Measurements from ENCODE around the gene UST.

UST gene

DNA sequence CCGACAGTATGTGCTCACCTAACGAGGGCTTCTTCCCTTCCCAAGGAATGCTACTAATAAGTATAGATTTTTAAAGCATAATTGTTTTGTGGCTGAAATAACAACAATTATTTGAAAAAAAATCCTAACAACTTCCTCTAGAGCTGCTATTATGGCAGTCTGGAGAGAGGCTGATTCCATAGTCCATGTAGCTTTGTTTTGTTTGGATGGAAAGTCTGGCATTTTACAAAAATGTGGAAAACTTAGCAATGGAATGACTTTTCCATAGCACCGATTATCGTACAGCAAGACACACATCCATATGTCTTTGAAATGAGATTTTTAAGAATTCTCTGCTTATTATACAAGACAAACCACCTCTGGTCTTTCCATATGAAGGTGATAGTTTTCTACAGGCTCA lies 318.3 kb downstream of the UST start:
- Histone ChIP-seq H2AFZ (ENCODE audit: low read depth, low read length) (no peak overlapping the region), H3K9me3 (ENCODE audit: control insufficient read depth, low read length) (no peaks in the 10 kb centered on the region), H3K36me3 (ENCODE audit: control insufficient read depth in 1 of 2, insufficient read depth in 2 of 2, low read depth in 1 of 2, low read length in 2 of 2) (no peaks in the 10 kb centered on the region), H3K4me1 (ENCODE audit: control insufficient read depth, insufficient read depth, low read depth, low read length) (peaks cover 8% of the 10 kb centered on the region), H3K4me2 (ENCODE audit: low read length, poor library complexity, severe bottlenecking) (no peak overlapping the region), H2BK5ac (ENCODE audit: low read depth, low read length, poor library complexity, severe bottlenecking) (no peak overlapping the region), H2BK15ac (ENCODE audit: low read depth, poor library complexity, severe bottlenecking) (no peak overlapping the region), H3K14ac (ENCODE audit: low read length in 2 of 2) (no peak overlapping the region), H2BK12ac (ENCODE audit: low read length in 2 of 2) (no peak overlapping the region), H2BK120ac (ENCODE audit: low read depth, low read length) (no peak overlapping the region), H3K4ac (ENCODE audit: low read depth in 1 of 2, low read length in 2 of 2) (no peak overlapping the region), H3K18ac (ENCODE audit: low read depth in 1 of 2, low read length in 2 of 2) (no peak overlapping the region), H3K23ac (ENCODE audit: low read length in 2 of 2) (no peak overlapping the region), H3K27me3 (ENCODE audit: control insufficient read depth in 1 of 2, insufficient read depth in 1 of 2, low read length in 2 of 2) (no peaks in the 10 kb centered on the region), H3K4me3 (ENCODE audit: insufficient read depth in 1 of 2, low read depth in 1 of 2, low read length in 2 of 2) (no peak overlapping the region), H4K91ac (ENCODE audit: low read length) (no peak overlapping the region), H4K8ac (ENCODE audit: low read length) (no peak overlapping the region), H3K9ac (ENCODE audit: low read length) (no peak overlapping the region), H2AK5ac (ENCODE audit: low read length, severe bottlenecking) (no peak overlapping the region), H3K79me1 (replicated peaks; ENCODE audit: low read length, poor library complexity, severe bottlenecking) (no peaks in the 10 kb centered on the region), H3K27ac (ENCODE audit: low read length, poor library complexity, severe bottlenecking) (no peak overlapping the region)
- DNase-seq: no peak
- WGBS: no CpG with 5 or more reads among the region's 4 CpGs

DNA sequence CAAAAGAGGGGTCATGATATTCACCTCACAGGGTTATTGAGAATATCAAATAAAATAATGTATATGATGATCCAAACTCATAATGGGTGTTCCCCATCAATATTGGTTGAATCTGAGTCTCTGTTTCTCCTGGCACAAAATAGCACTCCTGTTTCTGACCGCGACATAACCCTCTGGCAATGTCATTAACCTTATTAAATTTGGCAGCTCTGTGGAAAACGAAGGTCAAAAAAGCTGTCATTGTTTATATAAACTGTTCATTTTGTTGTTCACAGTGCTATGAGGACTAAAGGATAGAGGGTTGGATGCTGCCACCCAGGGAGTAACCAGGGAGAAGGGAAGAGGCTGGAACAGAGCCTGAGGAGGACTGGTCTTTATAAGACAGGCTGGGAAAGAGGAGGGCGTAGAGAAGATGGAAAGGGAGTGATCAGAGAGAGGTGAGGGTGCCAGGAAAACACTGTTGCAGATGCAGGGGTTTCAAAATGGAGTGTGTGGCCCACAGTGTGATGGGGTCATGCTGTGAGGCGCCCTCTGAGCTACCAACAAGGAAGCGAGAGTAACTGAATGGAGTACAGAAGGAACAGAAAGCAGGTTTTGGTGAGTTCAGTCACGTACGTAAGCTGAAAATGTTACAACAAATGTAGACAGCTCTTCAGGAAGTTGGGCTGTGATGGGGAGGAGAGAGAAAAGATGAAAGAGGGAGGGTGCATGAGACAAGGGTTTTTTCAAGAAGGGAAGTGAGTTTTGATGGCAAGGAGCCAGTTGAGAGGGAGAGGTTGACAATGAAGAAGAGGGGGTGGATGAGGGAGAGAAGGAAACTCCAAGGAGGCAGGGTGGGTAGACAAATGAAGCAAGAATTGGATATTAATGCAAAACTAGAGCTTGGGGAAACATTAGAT lies 319.1 kb downstream of the UST start:
- WGBS: 94% methylated on average over 8 of the region's 8 CpGs

DNA sequence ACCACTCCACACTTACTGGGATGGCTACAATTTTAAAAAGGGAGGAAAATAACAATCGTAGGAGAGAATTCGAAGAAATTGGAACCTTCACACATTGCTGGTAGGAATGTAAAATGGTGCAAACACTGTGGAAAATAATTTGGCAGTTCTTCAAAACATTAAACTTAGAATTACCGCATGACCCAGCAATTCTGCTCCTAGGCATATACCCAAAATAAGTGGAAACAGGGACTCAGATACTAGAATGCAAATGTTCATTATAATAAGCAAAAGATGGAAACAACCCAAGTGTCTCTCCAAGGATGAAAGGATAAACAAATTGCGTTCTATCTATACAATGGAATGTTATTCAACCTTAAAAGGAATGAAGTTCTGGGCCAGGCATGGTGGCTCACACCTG lies 325.2 kb downstream of the UST start:
- H3K4me3 ChIP-seq (ENCODE audit: insufficient read depth in 1 of 2, low read depth in 1 of 2, low read length in 2 of 2): no peak overlapping the region
- no peak overlapping the region for H2AK5ac ChIP-seq (ENCODE audit: low read length, severe bottlenecking)
- WGBS: 95% methylated on average over 3 of the region's 4 CpGs
- H3K27ac ChIP-seq (ENCODE audit: low read length, poor library complexity, severe bottlenecking): no peak overlapping the region
- no peak overlapping the region for H2BK15ac ChIP-seq (ENCODE audit: low read depth, poor library complexity, severe bottlenecking)
- no peak overlapping the region for H3K9ac ChIP-seq (ENCODE audit: low read length)
- no peak for DNase-seq
- no peak overlapping the region for H3K4ac ChIP-seq (ENCODE audit: low read depth in 1 of 2, low read length in 2 of 2)
- peaks cover 0 to 8% of the 10 kb centered on the region in 2 experiments for H3K36me3 ChIP-seq (ENCODE audit: control insufficient read depth in 1 of 2, insufficient read depth in 2 of 2, low read depth in 1 of 2, low read length in 2 of 2)
- no peaks in the 10 kb centered on the region for H3K27me3 ChIP-seq (ENCODE audit: control insufficient read depth in 1 of 2, insufficient read depth in 1 of 2, low read length in 2 of 2)
- H2AFZ ChIP-seq (ENCODE audit: low read depth, low read length): no peak overlapping the region
- no peaks in the 10 kb centered on the region for H3K79me1 ChIP-seq (replicated peaks; ENCODE audit: low read length, poor library complexity, severe bottlenecking)
- H2BK12ac ChIP-seq (ENCODE audit: low read length in 2 of 2): no peak overlapping the region
- peaks cover 2% of the 10 kb centered on the region for H3K4me1 ChIP-seq (ENCODE audit: control insufficient read depth, insufficient read depth, low read depth, low read length)
- H3K18ac ChIP-seq (ENCODE audit: low read depth in 1 of 2, low read length in 2 of 2): no peak overlapping the region
- H3K23ac ChIP-seq (ENCODE audit: low read length in 2 of 2): no peak overlapping the region
- H4K91ac ChIP-seq (ENCODE audit: low read length): no peak overlapping the region
- peaks cover 3% of the 10 kb centered on the region for H3K9me3 ChIP-seq (ENCODE audit: control insufficient read depth, low read length)
- no peak overlapping the region for H2BK120ac ChIP-seq (ENCODE audit: low read depth, low read length)
- H4K8ac ChIP-seq (ENCODE audit: low read length): no peak overlapping the region
- H3K4me2 ChIP-seq (ENCODE audit: low read length, poor library complexity, severe bottlenecking): no peak overlapping the region
- no peak overlapping the region for H3K14ac ChIP-seq (ENCODE audit: low read length in 2 of 2)
- H2BK5ac ChIP-seq (ENCODE audit: low read depth, low read length, poor library complexity, severe bottlenecking): no peak overlapping the region

More for the DNA sequence above, 319.1 kb downstream of the UST start:
- no peaks in the 10 kb centered on the region for H3K79me1 ChIP-seq (replicated peaks; ENCODE audit: low read length, poor library complexity, severe bottlenecking)
- no peaks in the 10 kb centered on the region for H3K27me3 ChIP-seq (ENCODE audit: control insufficient read depth in 1 of 2, insufficient read depth in 1 of 2, low read length in 2 of 2)
- no peak overlapping the region for H3K18ac ChIP-seq (ENCODE audit: low read depth in 1 of 2, low read length in 2 of 2)
- H3K4ac ChIP-seq (ENCODE audit: low read depth in 1 of 2, low read length in 2 of 2): no peak overlapping the region
- H3K23ac ChIP-seq (ENCODE audit: low read length in 2 of 2): peak overlapping the region in 1 of 2 experiments; percentile 76
- peak overlapping the region in 1 of 2 experiments; percentile 31 for H2BK12ac ChIP-seq (ENCODE audit: low read length in 2 of 2)
- no peak overlapping the region for H2BK5ac ChIP-seq (ENCODE audit: low read depth, low read length, poor library complexity, severe bottlenecking)
- no peak overlapping the region for H3K27ac ChIP-seq (ENCODE audit: low read length, poor library complexity, severe bottlenecking)
- H4K91ac ChIP-seq (ENCODE audit: low read length): no peak overlapping the region
- peak overlapping the region in 1 of 2 experiments; percentile 39 for H3K14ac ChIP-seq (ENCODE audit: low read length in 2 of 2)
- H2AK5ac ChIP-seq (ENCODE audit: low read length, severe bottlenecking): peak overlapping the region; percentile 70
- no peaks in the 10 kb centered on the region for H3K36me3 ChIP-seq (ENCODE audit: control insufficient read depth in 1 of 2, insufficient read depth in 2 of 2, low read depth in 1 of 2, low read length in 2 of 2)
- no peak overlapping the region for H3K4me3 ChIP-seq (ENCODE audit: insufficient read depth in 1 of 2, low read depth in 1 of 2, low read length in 2 of 2)
- H2BK120ac ChIP-seq (ENCODE audit: low read depth, low read length): no peak overlapping the region
- no peak overlapping the region for H4K8ac ChIP-seq (ENCODE audit: low read length)
- H2AFZ ChIP-seq (ENCODE audit: low read depth, low read length): no peak overlapping the region
- no peak overlapping the region for H3K9ac ChIP-seq (ENCODE audit: low read length)
- H3K9me3 ChIP-seq (ENCODE audit: control insufficient read depth, low read length): no peaks in the 10 kb centered on the region
- H3K4me1 ChIP-seq (ENCODE audit: control insufficient read depth, insufficient read depth, low read depth, low read length): peaks cover 3% of the 10 kb centered on the region
- no peak overlapping the region for H3K4me2 ChIP-seq (ENCODE audit: low read length, poor library complexity, severe bottlenecking)
- H2BK15ac ChIP-seq (ENCODE audit: low read depth, poor library complexity, severe bottlenecking): no peak overlapping the region
- no peak for DNase-seq

DNA sequence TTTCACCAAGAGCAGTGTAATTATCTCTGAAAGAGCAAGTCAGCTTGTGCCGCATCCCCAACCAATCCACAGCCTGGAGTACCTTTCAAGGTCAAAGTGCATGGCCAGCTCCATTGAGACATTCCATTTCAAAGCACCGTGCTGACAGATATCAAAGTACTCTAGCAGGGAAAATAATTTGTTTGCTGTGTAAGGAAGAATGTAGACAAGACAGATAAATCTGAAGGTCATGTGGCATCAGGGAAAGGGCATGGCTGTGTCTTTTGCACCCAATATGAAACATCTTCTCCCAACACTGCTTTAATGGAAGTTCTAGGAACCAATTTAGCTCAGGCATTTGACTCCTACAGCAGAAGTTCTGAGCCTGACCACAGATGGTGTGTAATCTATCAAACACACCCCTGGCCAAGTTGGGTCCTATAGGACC lies 328.0 kb downstream of the UST start:
- peak overlapping the region; percentile 50 for H2AK5ac ChIP-seq (ENCODE audit: low read length, severe bottlenecking)
- WGBS: 100% methylated on average over 1 of the region's 2 CpGs
- H3K27ac ChIP-seq (ENCODE audit: low read length, poor library complexity, severe bottlenecking): no peak overlapping the region
- no peak overlapping the region for H2AFZ ChIP-seq (ENCODE audit: low read depth, low read length)
- no peaks in the 10 kb centered on the region for H3K27me3 ChIP-seq (ENCODE audit: control insufficient read depth in 1 of 2, insufficient read depth in 1 of 2, low read length in 2 of 2)
- no peaks in the 10 kb centered on the region for H3K79me1 ChIP-seq (replicated peaks; ENCODE audit: low read length, poor library complexity, severe bottlenecking)
- DNase-seq: no peak
- no peak overlapping the region for H3K4me3 ChIP-seq (ENCODE audit: insufficient read depth in 1 of 2, low read depth in 1 of 2, low read length in 2 of 2)
- no peak overlapping the region for H2BK12ac ChIP-seq (ENCODE audit: low read length in 2 of 2)
- no peak overlapping the region for H3K14ac ChIP-seq (ENCODE audit: low read length in 2 of 2)
- H3K36me3 ChIP-seq (ENCODE audit: control insufficient read depth in 1 of 2, insufficient read depth in 2 of 2, low read depth in 1 of 2, low read length in 2 of 2): peaks cover 0 to 13% of the 10 kb centered on the region in 2 experiments
- H3K9me3 ChIP-seq (ENCODE audit: control insufficient read depth, low read length): peaks cover 3% of the 10 kb centered on the region
- peaks cover 5% of the 10 kb centered on the region for H3K4me1 ChIP-seq (ENCODE audit: control insufficient read depth, insufficient read depth, low read depth, low read length)
- no peak overlapping the region for H4K91ac ChIP-seq (ENCODE audit: low read length)
- no peak overlapping the region for H3K23ac ChIP-seq (ENCODE audit: low read length in 2 of 2)
- H4K8ac ChIP-seq (ENCODE audit: low read length): no peak overlapping the region
- H3K18ac ChIP-seq (ENCODE audit: low read depth in 1 of 2, low read length in 2 of 2): no peak overlapping the region
- no peak overlapping the region for H3K4ac ChIP-seq (ENCODE audit: low read depth in 1 of 2, low read length in 2 of 2)
- no peak overlapping the region for H2BK120ac ChIP-seq (ENCODE audit: low read depth, low read length)
- H3K4me2 ChIP-seq (ENCODE audit: low read length, poor library complexity, severe bottlenecking): no peak overlapping the region
- no peak overlapping the region for H3K9ac ChIP-seq (ENCODE audit: low read length)
- H2BK5ac ChIP-seq (ENCODE audit: low read depth, low read length, poor library complexity, severe bottlenecking): no peak overlapping the region
- no peak overlapping the region for H2BK15ac ChIP-seq (ENCODE audit: low read depth, poor library complexity, severe bottlenecking)

All from mesenchymal stem cell (in vitro differentiated cells and primary cell).